Retinal pigment epithelial cell (primary cell): ENCODE data around the gene PPRC1.
A peak's percentile ranks its signal among the peaks of the same experiment; 100 is the strongest.

Experiments
- DNase-seq: peaks from one replicate; pipeline ENCODE4 v3.0.0-alpha.2; 2010; ENCODE audit warnings: low read depth
- H3K4me3 ChIP-seq: 2 replicates; pipeline ENCODE4 v1.5.1; 2011; ENCODE audit warnings: mild to moderate bottlenecking, low read length, control low read depth, moderate library complexity
- CTCF ChIP-seq: conservative IDR thresholded peaks from 2 replicates; pipeline ENCODE4 v1.5.1; 2011; ENCODE audit warnings: low read depth, low read length, control low read depth, inconsistent platforms

Gene PPRC1

DNA sequence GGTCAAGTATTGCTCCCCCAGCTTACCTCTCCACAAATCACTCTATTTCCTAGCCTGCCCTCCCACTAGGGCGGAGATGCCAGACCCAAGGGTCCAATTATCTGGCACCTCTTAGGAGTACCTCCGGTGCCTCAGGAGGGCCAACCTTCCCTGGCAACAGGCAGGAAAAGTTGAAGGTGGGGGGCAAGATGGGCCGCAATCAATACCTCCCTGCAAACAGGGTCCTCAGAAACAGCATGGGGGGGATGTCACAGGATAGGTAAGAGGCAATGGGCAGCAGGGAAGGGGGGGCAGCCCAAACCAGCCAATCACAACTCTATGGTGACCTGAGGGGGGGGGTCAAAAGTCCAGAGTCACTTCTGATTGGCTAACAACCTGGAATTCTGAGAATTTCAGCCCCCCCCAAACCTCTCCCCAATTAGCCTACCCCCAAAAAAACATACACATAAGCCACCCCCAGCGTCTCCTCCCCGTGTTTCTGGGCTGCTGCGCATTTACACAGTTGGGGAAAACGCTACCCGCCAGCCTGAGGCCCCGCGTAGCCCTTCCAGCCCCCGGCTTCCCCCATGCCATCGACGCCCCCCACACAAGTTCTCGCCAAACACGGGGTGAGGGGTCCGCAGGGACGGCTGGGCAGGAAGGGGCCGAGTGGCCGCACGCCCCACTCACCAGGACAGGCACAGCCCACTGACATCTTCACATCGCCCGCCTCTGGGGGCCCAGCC is 13.3 kb upstream of the PPRC1 start:
- TF ChIP-seq CTCF: no peak
- H3K4me3 ChIP-seq: peak overlapping the region; percentile 84
- no peak for DNase-seq

DNA sequence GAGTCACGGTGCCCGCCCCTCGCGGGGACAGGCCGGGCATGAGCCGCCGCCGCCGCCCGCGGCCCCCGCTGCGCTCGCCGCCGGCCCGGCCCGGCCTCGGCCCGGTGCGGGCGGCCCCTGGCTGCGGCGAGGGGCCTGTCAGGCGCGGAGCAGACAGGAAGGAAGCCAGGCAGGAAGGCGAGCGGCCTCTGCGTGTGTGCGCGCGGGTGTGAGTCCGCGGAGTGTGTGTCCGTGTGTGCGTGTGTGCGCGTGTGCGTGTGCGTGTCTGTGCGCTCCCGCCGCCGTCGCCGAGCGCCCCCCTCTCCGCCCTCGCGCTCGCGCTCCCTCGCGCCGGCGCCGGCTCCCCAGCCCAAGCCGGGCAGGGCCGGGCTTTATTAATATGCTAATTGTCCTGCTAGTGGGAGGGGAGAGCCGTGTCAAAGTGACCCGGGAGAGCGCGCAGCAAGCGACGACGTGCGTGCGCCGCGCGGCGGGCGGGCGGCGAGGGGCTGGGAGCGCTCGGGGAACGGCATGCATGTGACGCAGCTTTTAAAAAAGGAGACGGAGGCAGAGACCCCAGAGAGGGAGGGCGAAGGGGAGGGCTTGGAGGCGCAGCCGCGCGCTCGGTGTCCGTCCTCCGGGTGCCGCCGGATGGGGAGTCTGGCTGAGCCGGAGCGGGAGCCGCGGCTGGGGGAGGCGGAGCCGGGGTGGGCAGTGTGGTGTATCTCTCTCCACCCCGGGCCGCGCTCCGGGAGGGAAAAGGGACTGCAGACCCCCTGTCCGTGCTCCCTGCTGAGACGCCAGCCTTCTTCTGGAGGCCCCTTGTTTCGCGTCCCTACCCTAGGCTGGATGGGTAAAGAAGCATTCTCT is 12.5 kb upstream of the PPRC1 start, which contains the start of gene LDB1:
LDB1 (minus strand) TSS at position 227 of the 849 bp plus-strand sequence. CDS start 258 bp downstream, outside the sequence.
- H3K4me3 ChIP-seq: peak within 1 kb of the TSS; percentile 84
- DNase-seq: no peak
- peak; percentile 17 for TF ChIP-seq CTCF

DNA sequence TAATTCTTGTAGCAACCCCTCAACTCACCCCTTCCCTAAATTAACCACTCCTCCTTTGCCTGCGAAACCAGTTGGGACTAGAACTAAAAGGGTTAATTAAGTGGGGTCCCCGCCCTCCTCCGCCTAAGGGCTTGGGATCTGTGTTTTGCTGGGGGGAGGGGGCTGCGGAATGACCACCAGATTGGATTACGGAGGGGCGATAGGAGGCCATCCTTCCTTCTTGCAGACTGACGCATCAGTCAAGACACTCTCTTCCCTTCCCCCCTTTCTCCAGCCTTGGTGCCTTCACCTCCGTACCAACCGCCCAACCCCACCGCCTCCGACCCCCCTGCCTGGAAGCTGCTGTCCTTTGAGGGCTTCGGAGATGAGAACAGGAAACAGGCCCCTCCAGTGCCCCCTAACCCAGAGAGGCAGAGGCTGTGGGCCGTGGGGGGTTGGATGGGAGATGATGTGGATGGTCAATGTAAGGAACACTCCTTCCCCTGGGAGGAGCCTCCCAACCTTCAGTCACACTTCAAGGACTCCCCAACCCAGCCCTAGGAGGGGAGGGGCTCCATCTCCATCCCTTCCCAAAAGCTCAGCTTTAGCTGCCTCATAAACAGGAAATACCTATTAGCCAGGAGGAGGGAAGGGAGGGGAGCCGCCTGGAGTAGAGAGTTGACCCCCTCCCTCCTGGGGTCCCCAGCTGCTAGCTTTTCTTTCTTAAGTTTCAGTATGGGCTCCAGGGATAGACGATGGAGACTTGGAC is 11.7 kb upstream of the PPRC1 start:
- peak overlapping the region; percentile 84 for H3K4me3 ChIP-seq
- TF ChIP-seq CTCF: no peak
- DNase-seq: no peak

DNA sequence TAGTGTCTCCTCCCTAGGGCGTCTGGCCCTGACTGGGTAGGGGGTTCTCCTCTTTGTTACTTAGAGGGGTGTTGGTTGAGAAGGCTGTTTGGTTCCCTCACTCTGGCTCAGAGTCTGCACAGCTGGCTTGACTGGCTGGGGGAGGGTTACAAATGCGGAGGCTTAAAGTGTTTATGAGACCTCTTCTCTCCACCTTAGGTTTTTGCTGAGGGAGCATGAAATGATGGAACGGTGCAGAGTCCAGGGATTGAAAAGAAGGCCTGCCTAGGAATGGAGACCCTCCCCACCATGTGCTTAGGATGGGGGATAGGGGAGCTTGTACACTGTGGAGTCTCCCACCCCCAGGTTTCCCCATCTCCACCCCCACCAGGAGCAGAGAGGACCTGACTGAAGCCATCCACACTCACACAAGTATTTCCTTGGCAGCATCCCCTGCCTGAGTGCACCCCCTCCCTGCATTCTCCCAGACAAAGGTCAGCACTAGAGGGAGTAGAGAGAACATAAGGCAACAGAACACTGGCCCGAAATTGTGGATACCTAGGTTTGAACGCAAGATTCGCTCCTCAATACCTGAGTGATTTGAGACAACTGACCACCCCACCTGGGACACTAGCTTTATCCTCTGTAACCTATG is 11.0 kb upstream of the PPRC1 start:
- no peak overlapping the region for H3K4me3 ChIP-seq
- DNase-seq: no peak
- TF ChIP-seq CTCF: peak; percentile 44

- no peak overlapping the region for H3K4me3 ChIP-seq
- TF ChIP-seq CTCF: no peak
- DNase-seq: no peak
Measured at GRCh38 chr10:102122450-102122849, 10.4 kb upstream of the PPRC1 start.

GRCh38 chr10:102123223-102123622 is 9.6 kb upstream of the PPRC1 start:
- DNase-seq: no peak
- no peak for TF ChIP-seq CTCF
- no peak overlapping the region for H3K4me3 ChIP-seq
